Mesenchymal stem cell (in vitro differentiated cells and primary cell): Measurements from ENCODE around the gene SCAPER. TPM values are rescaled to one million over a fixed set of nuclear protein-coding genes. Genes with fewer than 3 reads are reported as not detected.
"Not testable (repeated sequence)": the region's sequence is repeated elsewhere in the genome, so short reads cannot be mapped to it uniquely, and the experiment has no call there.

Source experiments
- DNase-seq: peaks from one replicate; pipeline ENCODE4 v3.0.0-alpha.2; 2013
- H2AFZ ChIP-seq: one replicate; pipeline ENCODE4 v1.6.1; 2013; ENCODE audit warnings: low read depth, mild to moderate bottlenecking, control low read depth, inconsistent platforms, low read length, moderate library complexity
- H2AK5ac ChIP-seq: 2 replicates; pipeline ENCODE4 v1.6.1; 2013; ENCODE audit warnings: low read length, moderate library complexity, mild to moderate bottlenecking, inconsistent platforms; ENCODE audit not compliant: severe bottlenecking
- H2BK120ac ChIP-seq: one replicate; pipeline ENCODE4 v1.6.1; 2013; ENCODE audit warnings: low read depth, mild to moderate bottlenecking, inconsistent platforms, low read length, moderate library complexity
- H2BK12ac ChIP-seq, 2 experiments: one replicate each; pipeline ENCODE4 v1.6.1; 2013; ENCODE audit warnings: inconsistent platforms in 2 of 2, low read length in 2 of 2, mild to moderate bottlenecking in 2 of 2, moderate library complexity in 2 of 2, control low read depth in 1 of 2
- H2BK15ac ChIP-seq: one replicate; pipeline ENCODE4 v1.6.1; 2013; ENCODE audit warnings: mild to moderate bottlenecking, low read depth, inconsistent platforms; ENCODE audit not compliant: poor library complexity, severe bottlenecking
- H2BK5ac ChIP-seq: 2 replicates; pipeline ENCODE4 v1.6.1; 2013; ENCODE audit warnings: low read depth, mild to moderate bottlenecking, low read length, control low read depth, inconsistent platforms; ENCODE audit not compliant: poor library complexity, severe bottlenecking
- H3K14ac ChIP-seq, 2 experiments: one replicate each; pipeline ENCODE4 v1.6.1; 2013; ENCODE audit warnings: inconsistent platforms in 2 of 2, low read length in 2 of 2, control low read depth in 1 of 2, mild to moderate bottlenecking in 1 of 2, moderate library complexity in 1 of 2
- H3K18ac ChIP-seq, 2 experiments: one replicate each; pipeline ENCODE4 v1.6.1; 2013; ENCODE audit warnings: inconsistent platforms in 2 of 2, low read length in 2 of 2, control low read depth in 1 of 2, low read depth in 1 of 2, mild to moderate bottlenecking in 1 of 2
- H3K23ac ChIP-seq, 2 experiments: one replicate each; pipeline ENCODE4 v1.6.1; 2013; ENCODE audit warnings: inconsistent platforms in 2 of 2, low read length in 2 of 2, mild to moderate bottlenecking in 2 of 2, moderate library complexity in 2 of 2, control low read depth in 1 of 2
- H3K27ac ChIP-seq: 2 replicates; pipeline ENCODE4 v1.5.1; 2013; ENCODE audit warnings: mild to moderate bottlenecking, moderate library complexity, low read length, control low read depth, inconsistent platforms; ENCODE audit not compliant: poor library complexity, severe bottlenecking
- H3K27me3 ChIP-seq, 2 experiments: 2 replicates each; pipeline versions ENCODE4 v1.6.1 to v1.7.0; 2013; ENCODE audit warnings: low read length in 2 of 2, mild to moderate bottlenecking in 2 of 2, moderate library complexity in 2 of 2, control low read depth in 1 of 2, inconsistent platforms in 1 of 2; ENCODE audit not compliant: control insufficient read depth in 1 of 2, insufficient read depth in 1 of 2
- H3K36me3 ChIP-seq, 2 experiments: 2 replicates each; pipeline versions ENCODE4 v1.6.1 to v1.7.0; 2013; ENCODE audit warnings: low read length in 2 of 2, control low read depth in 1 of 2, inconsistent platforms in 1 of 2, low read depth in 1 of 2, mild to moderate bottlenecking in 1 of 2; ENCODE audit not compliant: insufficient read depth in 2 of 2, control insufficient read depth in 1 of 2
- H3K4ac ChIP-seq, 2 experiments: one replicate each; pipeline ENCODE4 v1.6.1; 2013; ENCODE audit warnings: inconsistent platforms in 2 of 2, low read length in 2 of 2, mild to moderate bottlenecking in 2 of 2, moderate library complexity in 2 of 2, control low read depth in 1 of 2, low read depth in 1 of 2
- H3K4me1 ChIP-seq: 2 replicates; pipeline ENCODE4 v1.6.1; 2013; ENCODE audit warnings: low read depth, low read length, control low read depth; ENCODE audit not compliant: control insufficient read depth, insufficient read depth
- H3K4me2 ChIP-seq: 2 replicates; pipeline ENCODE4 v1.6.1; 2013; ENCODE audit warnings: low read length, mild to moderate bottlenecking, inconsistent platforms; ENCODE audit not compliant: poor library complexity, severe bottlenecking
- H3K4me3 ChIP-seq, 2 experiments: 2 replicates each; pipeline versions ENCODE4 v1.5.1 to v1.7.0; 2013; ENCODE audit warnings: low read length in 2 of 2, mild to moderate bottlenecking in 2 of 2, control low read depth in 1 of 2, low read depth in 1 of 2; ENCODE audit not compliant: insufficient read depth in 1 of 2
- H3K79me1 ChIP-seq: replicated peaks from 2 replicates; pipeline ENCODE4 v1.6.1; 2013; ENCODE audit warnings: mild to moderate bottlenecking, control low read depth, low read length, inconsistent platforms; ENCODE audit not compliant: poor library complexity, severe bottlenecking
- H3K9ac ChIP-seq: 2 replicates; pipeline ENCODE4 v1.7.0; 2013; ENCODE audit warnings: mild to moderate bottlenecking, low read length, moderate library complexity
- H3K9me3 ChIP-seq: 2 replicates; pipeline ENCODE4 v1.7.0; 2013; ENCODE audit warnings: mild to moderate bottlenecking, low read length; ENCODE audit not compliant: control insufficient read depth
- H4K8ac ChIP-seq: one replicate; pipeline ENCODE4 v1.6.1; 2013; ENCODE audit warnings: inconsistent platforms, mild to moderate bottlenecking, low read length, moderate library complexity
- H4K91ac ChIP-seq: one replicate; pipeline ENCODE4 v1.6.1; 2013; ENCODE audit warnings: mild to moderate bottlenecking, low read length, inconsistent platforms
- WGBS: methylation state at CpG from one replicate; pipeline ENCODE4 v1.1.7; 2013; ENCODE audit warnings: mixed read lengths; 5-methylcytosine and 5-hydroxymethylcytosine counted together
- small RNA-seq: library from polyadenylated mRNA; stranded (forward); fragments of <200 nt; extraction: miRNeasy Mini kit (QIAGEN cat#:217004); gene quantifications from one replicate; pipeline ENCODE3, GENCODE V24; 2013; ENCODE audit warnings: low read depth

The SCAPER gene

DNA sequence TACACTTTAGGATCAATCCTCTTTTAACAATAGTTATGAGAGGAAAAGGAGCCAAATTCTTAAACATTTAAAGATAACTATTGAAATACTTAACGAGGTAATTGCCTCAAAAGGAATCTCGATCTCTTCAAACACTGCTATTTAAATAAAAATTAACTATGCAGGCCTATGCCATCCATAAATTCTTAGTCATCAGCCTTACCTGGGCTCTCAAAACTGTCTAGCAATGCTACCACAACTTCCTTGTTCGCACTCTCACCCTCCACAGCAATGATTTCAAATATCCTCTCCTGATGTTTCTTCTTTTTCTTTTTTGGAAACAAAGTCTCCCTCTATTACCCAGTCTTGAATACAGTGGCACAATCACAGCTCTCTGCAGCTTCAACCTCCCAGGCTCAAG lies 606.2 kb downstream of the SCAPER start:
- Histone ChIP-seq H3K4me3 (no peak overlapping the region), H4K91ac (no peak overlapping the region), H2AFZ (no peak overlapping the region), H3K27me3 (no peaks in the 10 kb centered on the region), H3K23ac (no peak overlapping the region), H2BK15ac (no peak overlapping the region), H3K18ac (no peak overlapping the region), H2BK5ac (no peak overlapping the region), H4K8ac (no peak overlapping the region), H3K4me2 (no peak overlapping the region), H3K79me1 (peaks cover 23% of the 10 kb centered on the region), H3K9me3 (no peaks in the 10 kb centered on the region), H3K14ac (no peak overlapping the region), H2BK12ac (no peak overlapping the region), H3K9ac (no peak overlapping the region), H3K36me3 (peaks cover 0 to 5% of the 10 kb centered on the region in 2 experiments), H3K4me1 (no peaks in the 10 kb centered on the region), H3K4ac (no peak overlapping the region), H3K27ac (no peak overlapping the region), H2BK120ac (no peak overlapping the region), H2AK5ac (no peak overlapping the region)
- 96% methylated on average over 3 of the region's 3 CpGs for WGBS
- DNase-seq = no peak

DNA sequence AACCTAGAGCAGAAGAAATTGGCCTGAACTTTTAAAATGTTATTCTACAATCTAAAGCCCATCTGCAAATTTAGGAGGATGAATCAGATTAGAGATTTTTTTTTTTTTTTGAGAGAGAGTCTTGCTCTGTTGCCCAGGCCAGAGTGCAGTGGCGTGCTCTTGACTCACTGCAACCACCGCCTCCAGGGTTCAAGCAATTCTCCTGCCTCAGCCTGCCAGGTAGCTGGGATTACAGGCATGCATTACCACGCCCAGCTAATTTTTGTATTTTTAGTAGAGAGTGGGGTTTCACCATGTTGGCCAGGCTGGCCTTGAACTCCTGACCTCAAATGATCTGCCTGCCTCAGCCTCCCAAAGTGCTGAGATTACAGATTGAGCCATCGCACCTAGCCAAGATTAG lies 607.2 kb downstream of the SCAPER start:
- not testable (repeated sequence) for H4K91ac ChIP-seq, H2AFZ ChIP-seq, H2AK5ac ChIP-seq, H3K36me3 ChIP-seq, H3K4ac ChIP-seq, H2BK5ac ChIP-seq, DNase-seq, H3K4me1 ChIP-seq, H3K4me3 ChIP-seq, H2BK12ac ChIP-seq, H3K27me3 ChIP-seq, H4K8ac ChIP-seq, H3K9ac ChIP-seq, H3K9me3 ChIP-seq, H2BK15ac ChIP-seq, H3K27ac ChIP-seq, H2BK120ac ChIP-seq, H3K4me2 ChIP-seq, H3K14ac ChIP-seq, H3K23ac ChIP-seq, H3K18ac ChIP-seq
- peaks cover 21% of the 10 kb centered on the region for H3K79me1 ChIP-seq
- 100% methylated on average over 3 of the region's 4 CpGs for WGBS

Small RNAs within 50 kb of the gene (small RNA-seq; reads per million reads assigned to genes)
- gene AC090751.1 (not detected), gene MIR3713 (not detected)
